Hematopoietic multipotent progenitor cell treated with erythropoietin and hydrocortisone succinate and interleukin-3 and kit ligand, for 15 days (in vitro differentiated cells): ENCODE measurements around the gene CAB39L.

Source experiments
- DNase-seq: peaks from one replicate; pipeline ENCODE4 v3.0.0-alpha.2; 2015; ENCODE audit warnings: low spot score

CAB39L gene

DNA sequence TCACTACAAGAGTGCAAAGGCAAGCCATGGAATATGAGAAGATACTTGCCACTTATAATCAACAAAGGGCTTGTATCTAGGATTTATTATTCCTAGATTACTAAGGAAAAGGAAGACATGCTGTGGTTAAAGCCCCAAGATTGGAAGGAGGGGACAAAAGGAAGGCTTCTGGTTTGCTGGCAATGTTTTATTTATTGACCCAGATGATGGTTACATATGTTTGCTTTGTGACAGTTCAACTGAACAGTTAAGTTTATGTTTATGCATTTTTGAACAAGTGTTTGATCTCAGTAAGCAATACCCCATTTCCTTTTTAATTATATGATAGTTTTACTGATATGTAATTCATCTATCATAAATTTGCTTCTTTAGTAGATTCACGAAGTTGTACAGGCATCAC lies 155.9 kb downstream of the CAB39L start:
- DNase-seq = no peak

DNA sequence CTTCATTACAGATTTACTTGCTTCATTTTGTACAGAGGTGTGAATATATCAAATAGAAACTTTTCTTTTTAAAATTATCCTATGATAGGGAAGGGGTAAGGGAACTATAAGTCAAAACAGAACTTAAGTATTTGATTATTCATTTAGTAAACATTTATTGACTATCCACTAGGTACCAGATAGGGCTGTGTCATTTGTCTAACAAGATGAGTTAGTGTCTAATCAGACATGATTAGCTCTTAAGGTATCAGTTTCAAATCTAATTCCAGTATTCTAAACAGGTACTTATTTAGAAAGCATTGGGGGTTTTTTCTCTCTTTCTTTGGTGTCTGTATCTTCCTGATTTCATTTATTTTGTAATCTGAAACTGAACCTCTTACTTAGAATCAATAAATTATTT lies 164.0 kb downstream of the CAB39L start:
- no peak for DNase-seq

DNA sequence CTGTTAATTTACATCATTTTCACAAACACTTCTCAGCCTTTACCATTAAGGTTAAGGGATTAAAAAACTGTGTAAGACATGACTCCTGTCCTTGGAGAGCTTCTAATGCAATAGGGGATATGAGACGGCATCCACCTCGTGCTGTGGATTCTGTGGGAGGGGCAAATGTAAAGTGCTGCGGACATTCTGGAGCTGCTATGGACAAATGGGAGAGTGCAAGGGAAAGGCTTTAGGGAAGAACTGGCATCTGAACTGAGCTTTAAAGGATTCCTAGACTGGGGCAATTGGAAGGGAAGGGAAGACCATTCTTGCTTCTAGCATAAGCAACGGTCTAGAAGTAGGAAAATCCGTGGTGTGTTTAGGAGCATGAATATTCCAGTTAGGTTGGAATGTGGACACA lies 164.8 kb downstream of the CAB39L start:
- no peak for DNase-seq

DNA sequence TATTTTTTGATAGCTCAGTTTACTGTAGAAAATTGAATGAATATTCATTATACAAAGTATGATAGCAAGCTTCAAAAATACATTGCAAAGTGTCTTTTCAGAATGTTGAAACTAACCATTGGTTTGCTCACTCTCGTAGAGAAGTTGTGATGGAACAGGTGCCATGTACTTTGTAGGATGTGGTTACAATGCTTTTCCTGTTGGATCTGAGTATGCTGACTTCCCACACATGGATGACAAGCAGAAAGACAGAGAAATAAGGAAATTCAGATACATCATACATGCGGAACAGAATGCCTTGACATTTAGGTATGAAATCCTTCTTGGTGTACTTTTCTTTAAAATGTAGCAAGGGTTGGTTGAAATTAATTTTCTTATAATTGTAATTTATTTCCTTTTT lies 165.7 kb downstream of the CAB39L start:
- DNase-seq = no peak

DNA sequence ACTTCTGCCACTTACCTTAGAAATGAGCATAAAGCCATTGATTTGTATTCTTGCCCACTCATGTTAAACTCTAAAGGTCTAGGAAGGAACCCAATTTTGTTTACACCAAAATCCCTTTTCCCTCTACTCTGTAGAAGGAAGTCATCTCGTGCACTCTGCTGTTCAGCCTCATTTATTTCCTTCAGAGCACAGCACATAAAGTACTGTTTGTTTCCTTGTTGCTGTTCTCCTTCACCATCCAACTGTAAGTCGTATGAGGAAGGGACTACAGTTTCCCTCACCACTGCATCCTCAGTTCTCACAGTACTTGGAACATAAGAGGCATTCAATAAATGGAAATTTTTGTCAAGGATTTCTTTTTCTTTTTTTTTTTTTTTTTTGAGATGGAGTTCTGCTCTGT lies 171.6 kb downstream of the CAB39L start:
- DNase-seq = no peak

DNA sequence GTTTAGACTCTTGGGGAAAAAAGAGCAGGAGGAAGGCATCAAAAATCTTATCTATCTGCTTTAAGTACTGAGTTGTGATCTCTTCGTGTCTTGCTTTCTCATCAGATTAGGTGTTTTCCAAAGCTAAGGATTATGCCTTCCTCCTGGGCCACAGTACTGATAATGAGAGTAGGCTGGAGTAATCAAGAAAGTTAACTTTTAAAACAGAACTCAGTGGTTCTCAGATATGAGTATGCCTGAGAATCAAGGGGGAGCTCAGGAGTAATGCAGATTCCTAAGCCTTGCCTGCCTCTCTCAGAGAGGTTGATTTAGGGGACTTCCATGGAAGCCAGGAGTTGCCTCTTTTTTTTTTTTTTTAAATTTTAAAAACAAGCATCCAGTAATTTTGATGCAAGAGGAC lies 172.6 kb downstream of the CAB39L start:
- DNase-seq = no peak

DNA sequence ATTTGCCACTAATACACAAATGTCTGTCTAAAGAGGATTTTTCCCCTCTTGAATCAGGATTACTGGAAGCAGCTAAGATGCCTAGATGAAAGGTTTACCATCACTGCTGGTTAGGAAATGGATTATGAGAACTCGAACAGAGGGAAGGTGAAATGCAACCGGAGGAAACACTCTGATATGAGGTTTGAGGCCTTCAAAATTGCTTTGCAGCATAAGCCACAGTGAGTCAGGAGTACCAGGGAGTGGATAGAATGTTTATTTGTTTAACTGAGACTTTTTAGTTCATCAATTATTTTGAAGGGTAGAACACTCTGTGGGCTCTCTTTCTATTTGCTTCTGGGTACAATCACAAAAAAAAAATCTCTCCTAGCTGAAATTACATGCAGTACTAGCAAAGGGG lies 178.0 kb downstream of the CAB39L start:
- no peak for DNase-seq

DNA sequence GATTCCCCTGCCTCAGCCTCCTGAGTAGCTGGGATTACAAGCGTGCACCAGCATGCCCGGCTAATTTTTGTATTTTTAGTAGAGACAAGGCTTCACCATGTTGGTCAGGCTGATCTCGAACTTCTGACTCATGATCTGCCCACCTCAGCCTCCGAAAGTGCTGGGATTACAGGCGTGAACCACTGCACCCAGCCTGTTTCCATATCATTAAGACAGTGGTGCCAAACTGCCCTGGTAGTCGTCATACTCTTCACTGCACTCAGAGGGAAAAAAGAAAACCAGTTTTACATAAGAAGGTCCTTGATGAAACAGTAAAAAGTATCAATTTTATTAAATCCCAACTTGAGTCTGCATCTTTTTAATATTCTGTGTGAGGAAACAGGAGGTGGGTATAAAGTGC lies 181.2 kb downstream of the CAB39L start:
- DNase-seq = no peak

DNA sequence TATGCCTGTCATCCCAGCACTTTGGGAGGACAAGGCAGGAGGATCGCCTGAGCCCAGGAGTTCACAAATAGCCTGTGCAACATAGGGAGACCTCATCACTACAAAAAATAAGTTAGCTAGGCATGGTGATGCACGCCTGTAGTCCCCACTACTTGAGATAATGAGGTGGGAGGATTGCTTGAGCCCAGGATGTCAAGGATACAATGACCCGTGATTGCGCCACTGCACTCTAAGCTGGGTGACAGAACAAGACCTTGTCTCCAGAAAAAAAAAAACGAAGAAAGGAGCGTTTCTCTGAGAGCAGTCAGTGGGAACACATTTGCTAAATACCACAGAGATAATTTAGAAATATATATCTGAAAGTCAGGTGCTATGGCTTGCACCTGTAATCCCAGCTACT lies 184.3 kb downstream of the CAB39L start:
- no peak for DNase-seq
